MM.1S (cell line): Measurements from ENCODE around the gene LCT.

Source experiments
- DNase-seq: peaks from one replicate; pipeline ENCODE4 v3.0.0-alpha.2; 2015
- H2AFZ ChIP-seq: fragments of 300-600 bp; sonication (generic); 2 replicates; pipeline ENCODE4 v1.6.0; 2016; ENCODE audit warnings: antibody characterized with exemption, low read length
- H3F3A ChIP-seq: fragments of 300-600 bp; sonication (generic); 2 replicates; pipeline ENCODE4 v1.6.1; 2016; ENCODE audit warnings: mild to moderate bottlenecking, antibody characterized with exemption, low read length, moderate library complexity, mixed read lengths; ENCODE audit not compliant: insufficient read depth
- H3K27ac ChIP-seq: fragments of 300-600 bp; sonication (generic); 2 replicates; pipeline ENCODE4 v1.5.1; 2016; ENCODE audit warnings: mild to moderate bottlenecking, low read length
- H3K27me3 ChIP-seq: fragments of 300-600 bp; sonication (generic); replicated peaks from 2 replicates; pipeline ENCODE4 v1.6.0; 2016; ENCODE audit warnings: low read length; ENCODE audit not compliant: insufficient read depth
- H3K36me3 ChIP-seq: fragments of 300-600 bp; sonication (generic); replicated peaks from 2 replicates; pipeline ENCODE4 v1.6.1; 2016; ENCODE audit warnings: mild to moderate bottlenecking, low read length, mixed read lengths; ENCODE audit not compliant: insufficient read depth
- H3K4me1 ChIP-seq: fragments of 300-600 bp; sonication (generic); 2 replicates; pipeline ENCODE4 v1.6.1; 2016; ENCODE audit warnings: low read length, mixed read lengths
- H3K4me2 ChIP-seq: fragments of 300-600 bp; sonication (generic); 2 replicates; pipeline ENCODE4 v1.6.0; 2016; ENCODE audit warnings: low read depth, low read length
- H3K4me3 ChIP-seq: fragments of 300-600 bp; sonication (generic); 2 replicates; pipeline ENCODE4 v1.5.1; 2016; ENCODE audit warnings: low read length, mixed read lengths
- H3K79me2 ChIP-seq: fragments of 300-600 bp; sonication (generic); 2 replicates; pipeline ENCODE4 v1.6.1; 2016; ENCODE audit warnings: mixed run types, low read length, mixed read lengths
- H3K9ac ChIP-seq: fragments of 300-600 bp; sonication (generic); 2 replicates; pipeline ENCODE4 v1.6.1; 2016; ENCODE audit warnings: low read length, mixed read lengths
- H3K9me2 ChIP-seq: fragments of 300-600 bp; sonication (generic); replicated peaks from 2 replicates; pipeline ENCODE4 v1.6.1; 2016; ENCODE audit warnings: mild to moderate bottlenecking, low read length, mixed read lengths; ENCODE audit not compliant: insufficient read depth
- H3K9me3 ChIP-seq: fragments of 300-600 bp; sonication (generic); replicated peaks from 2 replicates; pipeline ENCODE4 v1.6.1; 2016; ENCODE audit warnings: mild to moderate bottlenecking, low read length, mixed read lengths; ENCODE audit not compliant: insufficient read depth
- H4K20me1 ChIP-seq: fragments of 300-600 bp; sonication (generic); 2 replicates; pipeline ENCODE4 v1.6.1; 2016; ENCODE audit warnings: mild to moderate bottlenecking, low read length, moderate library complexity, mixed read lengths; ENCODE audit not compliant: insufficient read depth
- EZH2 ChIP-seq: fragments of 300-600 bp; sonication (generic); optimal IDR thresholded peaks from 2 replicates; pipeline ENCODE3; 2017; ENCODE audit warnings: low read depth, mild to moderate bottlenecking, antibody characterized with exemption, low read length, mixed read lengths
- EZH2phosphoT487 ChIP-seq: fragments of 300-600 bp; sonication (generic); IDR thresholded peaks from 2 replicates; pipeline ENCODE4 v1.6.1; 2018; ENCODE audit warnings: antibody characterized with exemption, low read length
- TF ChIP-seq, protein P1 (sequence below): fragments of 300-600 bp; sonication (generic); IDR thresholded peaks from 2 replicates; pipeline ENCODE4 v1.5.1; 2016; ENCODE audit warnings: antibody characterized with exemption, low read length, mixed read lengths

The LCT gene

DNA sequence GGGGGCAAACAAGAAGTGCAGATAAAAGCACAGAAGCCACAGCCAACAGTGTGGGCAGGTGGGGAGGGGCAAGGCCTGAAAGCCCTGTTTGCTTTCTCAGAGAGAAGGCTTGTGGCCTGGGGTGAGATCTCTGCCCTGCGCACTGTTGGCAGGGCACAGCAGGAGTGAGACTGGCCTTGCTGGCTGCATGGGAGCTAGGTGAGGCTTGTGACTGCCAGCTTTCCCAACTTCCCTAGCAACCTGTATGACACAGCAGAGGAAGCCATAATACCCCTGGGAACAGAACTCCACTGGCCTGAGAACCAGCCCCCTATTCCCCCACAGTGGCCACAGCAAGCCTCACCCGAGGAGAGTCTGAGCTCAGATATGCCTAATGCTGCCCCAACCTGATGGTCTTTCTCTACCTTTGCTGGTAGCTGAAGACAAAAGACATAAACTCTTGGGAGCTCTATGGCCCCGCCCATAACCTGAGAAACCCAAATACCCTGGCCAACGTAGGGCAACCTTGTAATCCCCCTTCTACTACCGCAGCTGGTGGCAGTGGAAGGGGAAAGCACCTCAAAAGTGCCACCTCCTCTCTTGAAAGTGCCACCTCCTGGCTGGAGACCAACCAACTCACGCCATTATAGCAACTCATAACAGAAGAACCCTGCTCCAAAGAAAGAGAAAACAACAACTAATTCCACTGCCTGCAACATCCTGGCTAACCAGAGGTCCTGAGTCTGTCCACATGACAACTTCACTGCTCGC, 44.4 kb downstream of the LCT start:
- Histone ChIP-seq H3K4me2 (no peak overlapping the region), H3F3A (peaks cover 8% of the 10 kb centered on the region; the same call in 1 of the 2 replicates), H2AFZ (no peak overlapping the region), H3K9me2 (no peaks in the 10 kb centered on the region), H3K9me3 (no peaks in the 10 kb centered on the region), H4K20me1 (no peaks in the 10 kb centered on the region), H3K36me3 (no peaks in the 10 kb centered on the region), H3K27me3 (no peaks in the 10 kb centered on the region), H3K4me1 (peaks cover 7% of the 10 kb centered on the region; the same call in 1 of the 2 replicates), H3K4me3 (no peak overlapping the region), H3K9ac (no peak overlapping the region), H3K27ac (no peak overlapping the region), H3K79me2 (no peaks in the 10 kb centered on the region)
- TF ChIP-seq EZH2phosphoT487 (no peak), EZH2 (no peak)
- TF ChIP-seq, protein P1, sequence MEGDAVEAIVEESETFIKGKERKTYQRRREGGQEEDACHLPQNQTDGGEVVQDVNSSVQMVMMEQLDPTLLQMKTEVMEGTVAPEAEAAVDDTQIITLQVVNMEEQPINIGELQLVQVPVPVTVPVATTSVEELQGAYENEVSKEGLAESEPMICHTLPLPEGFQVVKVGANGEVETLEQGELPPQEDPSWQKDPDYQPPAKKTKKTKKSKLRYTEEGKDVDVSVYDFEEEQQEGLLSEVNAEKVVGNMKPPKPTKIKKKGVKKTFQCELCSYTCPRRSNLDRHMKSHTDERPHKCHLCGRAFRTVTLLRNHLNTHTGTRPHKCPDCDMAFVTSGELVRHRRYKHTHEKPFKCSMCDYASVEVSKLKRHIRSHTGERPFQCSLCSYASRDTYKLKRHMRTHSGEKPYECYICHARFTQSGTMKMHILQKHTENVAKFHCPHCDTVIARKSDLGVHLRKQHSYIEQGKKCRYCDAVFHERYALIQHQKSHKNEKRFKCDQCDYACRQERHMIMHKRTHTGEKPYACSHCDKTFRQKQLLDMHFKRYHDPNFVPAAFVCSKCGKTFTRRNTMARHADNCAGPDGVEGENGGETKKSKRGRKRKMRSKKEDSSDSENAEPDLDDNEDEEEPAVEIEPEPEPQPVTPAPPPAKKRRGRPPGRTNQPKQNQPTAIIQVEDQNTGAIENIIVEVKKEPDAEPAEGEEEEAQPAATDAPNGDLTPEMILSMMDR, result no peak
- DNase-seq, result no peak

DNA sequence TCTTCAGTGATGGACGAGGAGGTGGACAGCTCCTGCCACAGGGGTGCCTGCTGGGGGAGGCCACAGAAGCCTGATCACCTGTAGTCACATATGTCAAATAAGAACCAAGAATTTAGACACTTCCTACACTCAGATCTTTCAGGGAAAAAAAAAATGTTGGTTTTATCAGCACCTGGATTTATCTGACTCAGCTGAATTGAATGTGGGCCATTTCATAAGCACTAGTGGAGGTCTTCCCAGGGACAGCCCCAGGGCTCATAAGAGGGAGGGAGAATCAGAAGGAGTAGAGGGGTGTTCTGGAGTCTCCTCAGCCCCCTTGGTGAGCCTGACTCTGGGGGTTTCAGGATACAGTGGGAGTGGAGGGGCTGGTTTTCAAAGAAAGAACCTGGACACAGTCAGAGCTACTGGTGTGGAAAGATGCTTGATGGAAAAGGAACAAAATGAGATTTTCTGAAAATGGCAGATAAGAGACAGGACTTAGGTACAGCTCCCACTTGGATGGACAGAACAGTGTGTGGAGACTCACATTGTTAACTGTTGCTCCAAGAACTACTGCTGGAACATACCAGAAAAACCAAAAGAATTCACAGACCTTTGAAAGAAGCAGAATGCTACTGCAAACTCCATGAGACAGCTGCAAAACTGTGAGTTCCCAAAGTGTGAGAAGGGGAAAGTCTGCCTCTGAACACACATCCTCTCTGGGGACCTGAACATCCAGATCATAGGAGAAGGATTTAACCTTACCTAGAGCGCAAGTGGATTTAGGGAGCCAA, 45.4 kb downstream of the LCT start:
- Histone ChIP-seq H3K27ac (no peak overlapping the region), H3K4me3 (no peak overlapping the region), H3K9me2 (no peaks in the 10 kb centered on the region), H3K4me2 (no peak overlapping the region), H3F3A (peaks cover 8% of the 10 kb centered on the region; the same call in 1 of the 2 replicates), H3K27me3 (no peaks in the 10 kb centered on the region), H4K20me1 (no peaks in the 10 kb centered on the region), H3K9ac (no peak overlapping the region), H2AFZ (no peak overlapping the region), H3K36me3 (no peaks in the 10 kb centered on the region), H3K4me1 (peaks cover 7% of the 10 kb centered on the region; the same call in 1 of the 2 replicates), H3K79me2 (no peaks in the 10 kb centered on the region), H3K9me3 (no peaks in the 10 kb centered on the region)
- no peak for TF ChIP-seq EZH2phosphoT487
- TF ChIP-seq, protein P1, result no peak
- no peak for TF ChIP-seq EZH2
- DNase-seq, result no peak

DNA sequence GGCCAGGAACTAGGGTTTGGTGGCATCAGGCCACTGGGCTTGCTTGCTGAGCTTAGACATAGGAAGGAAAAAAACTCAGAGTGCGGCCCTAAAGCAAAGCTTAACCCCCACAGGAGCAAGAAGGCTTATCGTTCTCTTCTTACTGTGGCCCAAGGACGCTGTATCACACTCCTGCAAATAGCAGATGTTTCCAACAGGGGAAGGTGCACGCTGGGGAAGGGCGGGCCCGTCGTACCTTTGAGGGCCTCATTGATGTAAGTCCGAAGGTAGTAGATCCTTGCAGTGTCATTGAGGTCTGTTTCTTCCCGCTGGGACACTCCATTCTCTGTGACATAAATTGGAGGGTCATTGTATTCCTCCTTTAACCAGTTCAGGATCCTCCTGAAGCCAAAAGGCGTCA, 46.6 kb downstream of the LCT start:
- peaks cover 8% of the 10 kb centered on the region; the same call in 1 of the 2 replicates for H3F3A ChIP-seq
- no peak for TF ChIP-seq EZH2
- TF ChIP-seq, protein P1, result no peak
- TF ChIP-seq EZH2phosphoT487, result no peak
- H3K27ac ChIP-seq, result no peak overlapping the region
- H3K4me1 ChIP-seq, result peaks cover 7% of the 10 kb centered on the region; the same call in 1 of the 2 replicates
- no peak overlapping the region for H3K9ac ChIP-seq
- no peak overlapping the region for H2AFZ ChIP-seq
- no peaks in the 10 kb centered on the region for H3K27me3 ChIP-seq
- H3K4me2 ChIP-seq, result no peak overlapping the region
- no peaks in the 10 kb centered on the region for H3K9me2 ChIP-seq
- no peaks in the 10 kb centered on the region for H3K79me2 ChIP-seq
- 0 out of 2 replicates have a peak, but pooled peaks cover under 1% of the 10 kb centered on the region for H3K36me3 ChIP-seq
- no peak overlapping the region for H3K4me3 ChIP-seq
- no peaks in the 10 kb centered on the region for H3K9me3 ChIP-seq
- DNase-seq, result no peak
- no peaks in the 10 kb centered on the region for H4K20me1 ChIP-seq
